HG03045 (cell line): Measurements from ENCODE around the gene PARP1.

Experiments
- ATAC-seq: cut with Tn5 transposase; IDR thresholded peaks from one replicate; pipeline ENCODE4 v1.9.1; 2021; ENCODE audit warnings: mild to moderate bottlenecking, moderate library complexity; ENCODE audit not compliant: unreplicated experiment

Gene PARP1

DNA sequence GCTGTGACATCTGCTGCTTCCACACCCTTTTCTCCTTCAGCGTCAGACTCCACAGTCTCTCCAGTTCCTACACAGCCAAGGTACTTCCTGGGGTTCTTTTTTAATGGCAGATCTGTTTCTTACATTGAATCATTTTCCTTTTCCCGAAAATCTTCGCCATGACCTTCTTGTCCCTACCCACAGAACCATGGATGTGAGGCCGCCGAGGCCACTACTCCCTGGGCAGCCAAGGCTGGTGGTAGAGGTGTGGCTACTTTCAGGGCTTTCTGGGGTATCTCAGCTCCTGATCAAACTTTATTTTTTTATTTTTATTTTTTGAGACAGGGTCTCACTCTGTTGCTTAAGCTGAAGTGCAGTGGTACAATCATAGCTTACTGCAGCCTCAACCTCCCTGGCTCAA lies 89.4 kb downstream of the PARP1 start:
- no peak for ATAC-seq

DNA sequence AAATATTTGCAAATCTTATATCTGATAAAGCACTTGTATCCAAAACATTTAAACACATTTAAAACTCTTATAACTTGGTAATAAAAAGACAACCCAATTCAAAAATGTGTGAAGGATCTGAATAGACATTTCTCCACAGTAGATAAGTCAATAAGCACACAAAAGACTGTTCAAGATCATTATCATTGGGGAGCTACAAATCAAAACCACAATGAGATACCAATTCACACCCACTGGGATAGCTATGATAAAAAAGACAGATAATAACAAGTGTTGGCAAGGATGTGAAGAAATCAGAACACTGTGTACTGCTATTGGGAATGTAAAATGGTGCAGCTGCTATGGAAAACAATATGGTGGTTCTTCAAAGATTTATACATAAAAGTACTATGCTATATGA lies 93.8 kb downstream of the PARP1 start:
- ATAC-seq, result no peak

DNA sequence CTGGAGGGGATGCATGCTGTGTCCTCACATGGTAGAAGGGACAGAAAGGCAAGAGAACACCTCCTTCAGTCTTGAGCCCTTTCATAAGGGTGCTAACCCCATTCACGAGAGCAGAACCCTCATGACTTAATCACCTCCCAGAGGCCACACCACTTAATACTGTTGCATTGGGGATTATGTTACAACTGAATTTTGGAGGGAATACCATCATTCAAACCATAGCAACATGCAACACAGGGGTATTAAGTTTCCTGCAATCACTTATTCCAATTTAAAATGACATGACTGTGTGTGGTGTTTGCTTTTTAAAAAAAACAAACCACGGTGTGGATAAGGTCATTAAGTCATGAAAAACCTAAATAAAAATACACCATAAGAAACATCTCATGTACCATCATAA lies 95.8 kb downstream of the PARP1 start:
- no peak for ATAC-seq

DNA sequence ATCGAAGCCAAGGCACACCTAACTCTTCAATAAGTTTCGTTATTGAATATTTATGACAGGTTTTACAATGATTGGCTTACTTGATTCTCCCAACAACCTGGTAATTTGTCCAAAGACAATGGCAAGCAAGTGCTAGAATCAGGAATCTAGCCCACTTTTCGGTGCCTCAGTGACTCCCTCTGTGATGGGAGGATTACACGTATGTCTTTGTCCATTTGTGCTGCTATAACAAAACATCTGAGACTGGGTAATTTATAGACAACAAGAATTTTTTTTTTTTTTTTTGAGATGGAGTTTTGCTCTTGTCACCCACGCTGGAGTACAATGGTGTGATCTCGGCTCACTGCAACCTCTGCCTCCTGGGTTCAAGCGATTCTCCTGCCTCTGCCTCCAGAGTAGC lies 96.5 kb downstream of the PARP1 start:
- ATAC-seq, result no peak
